IPS DF 4.7 (cell line): ENCODE results near the gene MTAP.
"Not testable (repeated sequence)": the region's sequence is repeated elsewhere in the genome, so short reads cannot be mapped to it uniquely, and the experiment has no call there.

Experiments
- DNase-seq: peaks from one replicate; pipeline ENCODE4 v3.0.0-alpha.2; 2013; ENCODE audit warnings: low spot score; ENCODE audit errors: extremely low read depth

The MTAP gene

GRCh38 chr9:21906881-21907280, 104.4 kb downstream of the MTAP start:
- DNase-seq: no peak

DNA sequence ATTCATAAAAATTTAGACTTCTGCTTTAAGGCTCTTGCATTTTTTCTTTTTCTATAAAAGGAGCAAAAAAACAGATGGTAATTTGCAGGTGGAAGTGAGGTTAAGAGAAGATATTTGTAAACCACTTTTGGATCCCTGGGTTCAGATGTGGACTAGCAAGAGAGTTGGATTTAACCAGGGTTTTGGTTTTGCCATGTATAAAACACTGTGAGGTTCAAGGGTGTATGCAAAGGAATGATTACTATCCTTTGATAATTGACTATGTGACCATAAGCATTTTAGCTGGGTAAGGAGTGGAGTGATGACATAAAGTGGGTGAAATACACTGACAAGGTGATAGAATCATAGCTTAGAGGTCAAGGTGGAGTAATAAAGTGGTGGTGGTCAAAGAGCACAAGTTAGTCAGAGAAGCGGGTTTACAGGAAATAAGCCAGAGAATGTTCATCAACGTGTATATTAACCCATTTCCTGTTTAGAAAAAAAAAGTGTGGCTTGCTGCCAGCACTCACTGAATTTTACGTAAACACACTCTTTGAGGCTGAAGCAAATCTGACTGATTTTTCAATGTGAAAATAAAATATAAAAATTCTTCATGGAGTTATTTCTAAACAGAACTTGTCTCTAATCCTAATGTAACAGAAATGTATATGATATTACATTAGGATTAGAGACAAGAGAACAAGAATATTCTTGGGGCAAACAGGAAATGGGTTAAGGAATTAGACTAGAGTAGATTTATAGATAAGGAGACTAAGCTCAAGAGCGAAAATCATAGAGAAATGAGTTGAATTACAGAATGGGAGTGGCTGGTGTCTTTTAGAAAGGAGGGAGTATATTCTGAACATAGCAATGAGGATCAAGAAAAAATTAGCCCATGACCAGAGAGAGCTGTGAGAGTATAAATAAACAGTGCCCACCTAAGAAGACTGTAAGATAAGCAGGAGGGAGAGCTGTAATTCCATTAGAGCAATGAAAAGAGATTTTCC, 117.2 kb downstream of the MTAP start:
- no peak for DNase-seq

GRCh38 chr9:21923694-21924093, 121.3 kb downstream of the MTAP start:
- DNase-seq: no peak

GRCh38 chr9:21927752-21928151, 125.3 kb downstream of the MTAP start:
- DNase-seq: no peak

DNA sequence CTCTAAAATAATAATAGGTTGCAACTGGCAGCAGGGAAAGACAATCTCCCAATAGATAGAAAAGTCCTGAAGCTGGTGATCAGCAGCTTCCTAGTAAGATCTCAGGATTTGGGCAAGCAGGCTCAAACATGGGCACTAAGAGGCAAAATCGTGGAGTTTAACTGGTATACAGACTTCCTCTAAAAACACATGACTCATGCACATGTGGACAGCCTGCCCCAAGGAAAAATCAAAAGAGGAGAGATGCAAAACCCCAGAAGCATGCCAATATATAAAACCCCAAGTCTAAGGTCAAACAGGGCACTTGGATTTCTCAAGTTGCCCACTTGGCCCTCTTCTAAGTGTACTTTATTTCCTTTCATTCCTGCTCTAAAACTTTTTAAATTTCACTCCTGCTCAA, 129.0 kb downstream of the MTAP start:
- DNase-seq: no peak

DNA sequence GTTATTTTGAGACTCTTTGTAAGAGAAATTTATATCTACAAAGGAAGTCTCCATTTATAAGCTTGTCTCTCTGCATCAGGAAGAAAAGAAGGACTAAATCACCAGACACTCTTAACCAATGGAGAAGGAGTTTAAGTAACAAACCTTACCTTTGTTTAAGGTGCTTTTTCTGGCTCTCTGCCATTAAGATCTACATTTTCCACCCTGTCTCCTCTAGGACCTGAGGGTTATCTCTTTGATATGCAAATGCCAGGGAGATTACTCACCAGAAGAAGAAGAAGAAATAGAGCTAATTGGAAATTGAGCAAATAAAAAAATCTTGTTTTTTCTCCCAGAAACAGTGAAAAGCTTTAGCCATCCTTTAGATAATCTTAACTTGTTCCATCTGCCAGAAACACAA, 130.8 kb downstream of the MTAP start:
- DNase-seq: peak; percentile 30

DNA sequence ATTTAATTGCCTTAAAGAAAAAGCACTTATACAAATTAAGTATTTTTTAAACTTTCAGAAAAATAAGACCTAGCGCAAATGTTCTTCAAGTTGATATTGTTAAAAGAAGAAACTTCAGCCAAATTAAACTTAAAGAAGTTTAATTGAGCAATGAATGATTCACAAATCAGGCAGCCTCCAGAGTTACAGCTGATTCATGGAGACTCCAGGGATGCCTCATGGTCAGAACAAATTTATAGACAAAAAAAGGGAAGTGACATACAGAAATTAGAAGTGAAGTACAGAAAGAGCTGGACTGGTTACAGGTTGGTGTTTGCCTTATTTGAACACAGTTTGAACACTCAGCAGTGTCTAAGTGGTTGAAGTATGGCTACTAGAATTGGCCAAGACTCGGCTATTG, 131.4 kb downstream of the MTAP start:
- DNase-seq: no peak

DNA sequence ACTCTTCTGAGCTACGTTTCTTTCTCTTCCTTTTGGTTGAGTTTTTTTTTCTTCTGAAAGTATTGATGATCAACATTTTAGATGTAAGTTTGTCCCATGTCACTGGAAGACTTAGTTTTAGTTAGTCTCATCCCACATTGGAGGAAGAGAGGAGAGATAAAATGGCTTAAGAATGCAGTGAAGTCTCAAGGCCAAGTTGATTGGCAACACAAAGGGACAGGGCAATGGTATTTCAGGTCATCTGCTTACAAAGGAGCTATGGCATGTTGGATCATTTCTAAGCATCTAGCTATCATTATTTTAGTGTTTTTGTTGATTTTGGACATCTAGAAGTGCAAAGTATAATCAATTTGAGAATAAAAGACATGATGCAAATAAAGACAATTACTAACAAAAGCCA, 133.2 kb downstream of the MTAP start:
- peak; percentile 16 for DNase-seq

- no peak for DNase-seq
Observed at GRCh38 chr9:21936161-21936560, 133.7 kb downstream of the MTAP start.

GRCh38 chr9:21941337-21941995, 139.0 kb downstream of the MTAP start:
- no peak for DNase-seq

DNA sequence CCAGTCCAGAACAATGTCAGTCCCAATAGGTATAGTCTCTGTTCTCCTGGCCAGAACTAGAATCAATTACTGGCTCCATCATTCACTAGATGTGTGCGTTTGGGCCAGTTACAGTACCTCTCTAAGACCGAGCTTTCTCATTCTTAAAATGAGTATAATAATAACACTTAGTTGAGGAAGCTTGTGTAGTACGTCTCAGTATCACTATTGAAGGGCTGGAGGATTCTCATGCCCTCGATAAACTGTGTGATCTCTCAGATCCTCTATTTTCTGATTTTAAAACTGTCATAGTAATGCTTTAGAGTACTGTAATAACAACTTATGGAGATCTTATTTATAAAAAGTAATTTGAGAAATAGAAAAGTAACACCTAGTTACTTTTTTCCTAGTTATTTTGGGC, 141.0 kb downstream of the MTAP start:
- no peak for DNase-seq

- no peak for DNase-seq
Observed at GRCh38 chr9:21945606-21946005, 143.2 kb downstream of the MTAP start.

DNA sequence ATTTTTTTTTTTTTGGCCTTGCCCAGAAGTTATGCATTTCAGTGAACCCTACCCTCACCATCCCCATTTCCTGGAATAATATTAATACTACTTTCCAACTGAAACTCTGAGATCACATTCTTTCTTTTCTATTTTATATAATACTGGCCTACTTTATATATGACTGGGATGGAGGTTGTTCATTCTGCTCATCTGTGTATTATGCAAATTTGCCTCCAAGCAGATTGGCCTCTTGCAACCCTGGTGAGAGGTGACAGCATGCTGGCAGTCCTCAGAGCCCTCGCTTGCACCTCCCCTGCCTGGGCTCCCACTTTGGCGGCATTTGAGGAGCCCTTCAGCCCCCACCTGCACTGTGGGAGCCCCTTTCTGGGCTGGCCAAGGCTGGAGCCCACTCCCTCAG, 156.4 kb downstream of the MTAP start:
- DNase-seq: no peak

DNA sequence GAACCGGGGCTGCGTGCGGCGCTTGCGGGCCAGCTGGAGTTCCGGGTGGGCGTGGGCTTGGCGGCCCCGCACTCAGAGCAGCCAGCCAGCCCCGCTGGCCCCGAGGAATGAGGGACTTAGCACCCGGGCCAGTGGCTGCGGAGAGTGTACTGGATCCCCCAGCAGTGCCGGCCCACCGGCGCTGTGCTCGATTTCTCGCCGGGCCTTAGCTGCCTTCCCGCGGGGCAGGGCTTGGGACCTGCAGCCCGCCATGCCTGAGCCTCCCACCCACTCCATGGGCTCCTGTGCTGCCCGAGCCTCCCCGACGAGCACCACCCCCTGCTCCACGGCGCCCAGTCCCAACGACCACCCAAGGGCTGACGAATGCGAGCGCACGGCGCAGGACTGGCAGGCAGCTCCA, 156.8 kb downstream of the MTAP start:
- not testable (repeated sequence) for DNase-seq

DNA sequence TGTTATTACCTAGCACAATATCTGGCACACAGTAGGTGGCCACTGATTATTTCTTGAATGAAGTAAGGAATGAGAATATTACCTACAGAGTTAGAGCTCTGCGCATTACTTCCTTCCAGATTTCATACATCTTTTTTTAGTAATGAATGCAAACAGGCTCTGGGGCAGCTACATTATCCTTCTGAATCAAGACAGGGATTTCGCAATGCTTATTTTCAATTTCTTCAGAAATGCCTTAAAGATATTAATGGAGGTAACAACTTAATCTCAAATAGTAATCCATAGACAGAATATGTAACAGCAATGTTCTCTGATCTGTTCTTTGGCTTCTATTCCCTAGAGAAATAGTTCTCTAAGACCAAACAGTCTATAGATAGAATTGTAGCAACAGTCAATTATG, 159.1 kb downstream of the MTAP start:
- DNase-seq: no peak

- DNase-seq: no peak
Observed at GRCh38 chr9:21964925-21965385, 162.5 kb downstream of the MTAP start.

GRCh38 chr9:21965401-21965951, 163.0 kb downstream of the MTAP start:
- DNase-seq: no peak

GRCh38 chr9:21966140-21966851, 163.9 kb downstream of the MTAP start:
- DNase-seq: no peak

DNA sequence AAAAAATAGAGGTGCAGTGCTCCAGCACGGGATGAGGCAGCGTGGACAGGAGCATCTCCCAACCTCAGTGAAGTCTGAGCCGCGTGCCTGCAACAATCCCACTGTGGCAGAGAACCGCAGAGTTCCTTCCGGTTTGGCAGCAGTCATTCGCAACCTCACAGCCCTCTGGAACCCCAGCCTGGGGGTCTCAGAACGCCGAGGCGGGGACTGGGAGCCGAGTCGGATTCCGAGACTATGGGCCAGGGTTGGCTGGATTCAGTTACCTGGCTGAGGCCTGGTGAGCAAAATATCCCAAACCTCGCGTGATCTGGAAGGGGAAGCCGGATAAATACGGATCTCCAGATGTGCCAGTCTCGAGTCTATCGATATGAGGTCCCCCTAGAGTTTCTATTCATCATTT, 164.7 kb downstream of the MTAP start:
- no peak for DNase-seq

GRCh38 chr9:21967702-21968101, 165.3 kb downstream of the MTAP start:
- no peak for DNase-seq

DNA sequence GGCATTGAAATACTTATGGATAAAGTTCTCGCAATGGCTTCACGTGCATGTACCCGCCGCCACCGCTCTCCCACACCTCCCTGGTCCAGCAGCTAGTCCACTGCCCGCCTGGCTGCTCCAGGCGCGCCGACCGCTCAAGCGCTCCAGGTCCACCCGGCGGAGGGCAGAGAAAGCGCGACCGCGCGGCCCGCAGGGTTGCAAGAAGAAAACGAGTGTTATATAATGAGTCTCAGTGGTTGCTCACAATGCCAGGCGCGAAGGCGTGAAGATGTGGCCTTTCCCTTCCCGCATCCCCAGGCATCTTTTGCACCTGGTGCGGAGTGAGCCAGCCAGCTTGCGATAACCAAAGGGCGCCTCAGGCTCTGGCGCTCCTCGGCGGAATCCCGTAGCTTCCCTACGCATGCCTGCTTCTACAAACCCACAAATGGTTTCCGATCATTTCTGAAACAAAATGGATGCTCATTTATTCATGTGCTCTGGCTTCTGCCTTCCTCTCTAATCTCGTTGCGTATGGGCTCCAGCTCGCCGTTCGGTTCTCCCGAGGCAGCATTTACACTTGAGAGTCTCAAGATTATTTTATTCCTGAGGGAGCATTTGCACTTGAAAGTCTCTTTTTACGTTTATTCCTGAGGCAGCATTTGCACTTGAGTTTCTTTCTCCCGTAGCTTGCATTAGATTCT, 166.0 kb downstream of the MTAP start:
- DNase-seq: no peak
